Esophagus squamous epithelium (tissue), 4 donors: ENCODE measurements around the gene PREPL.

Experiments
- POLR2A ChIP-seq, 4 donors: fragments of 450-650 bp; IDR thresholded peaks; one replicate each; pipeline ENCODE4 v1.6.1; 2017; ENCODE audit warnings: antibody characterized with exemption in 4 of 4, mild to moderate bottlenecking in 4 of 4, moderate library complexity in 3 of 4
- TF ChIP-seq, protein P1 (sequence below), 6 experiments: fragments of 450-650 bp in 4 of 6; fragments of 200-600 bp in 2 of 6; sonication (generic) in 2 of 6; IDR thresholded peaks; one replicate each; pipeline ENCODE4 v1.5.1; 2016 to 2019; ENCODE audit warnings: antibody characterized with exemption in 6 of 6, mild to moderate bottlenecking in 4 of 6, moderate library complexity in 4 of 6

DNA sequence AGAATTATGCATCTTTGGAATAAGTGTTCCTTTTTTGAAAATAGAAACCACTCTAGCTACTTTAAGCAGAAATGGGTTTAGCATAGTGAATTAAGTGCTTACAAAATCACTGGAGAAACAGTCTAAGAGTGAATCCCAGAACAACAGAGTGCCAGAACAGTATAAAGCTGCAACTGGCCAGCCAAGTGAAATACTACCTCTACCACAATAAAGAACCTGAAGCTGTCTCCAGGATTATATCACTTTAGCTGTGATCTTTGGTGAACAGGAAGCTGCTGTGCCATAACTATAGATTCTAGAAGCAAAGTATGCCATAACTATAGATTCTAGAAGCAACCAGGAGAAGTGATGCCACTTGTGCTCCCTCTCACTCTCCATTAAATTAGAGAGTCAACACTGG is 8.1 kb upstream of the PREPL start:
- TF ChIP-seq, protein P1, sequence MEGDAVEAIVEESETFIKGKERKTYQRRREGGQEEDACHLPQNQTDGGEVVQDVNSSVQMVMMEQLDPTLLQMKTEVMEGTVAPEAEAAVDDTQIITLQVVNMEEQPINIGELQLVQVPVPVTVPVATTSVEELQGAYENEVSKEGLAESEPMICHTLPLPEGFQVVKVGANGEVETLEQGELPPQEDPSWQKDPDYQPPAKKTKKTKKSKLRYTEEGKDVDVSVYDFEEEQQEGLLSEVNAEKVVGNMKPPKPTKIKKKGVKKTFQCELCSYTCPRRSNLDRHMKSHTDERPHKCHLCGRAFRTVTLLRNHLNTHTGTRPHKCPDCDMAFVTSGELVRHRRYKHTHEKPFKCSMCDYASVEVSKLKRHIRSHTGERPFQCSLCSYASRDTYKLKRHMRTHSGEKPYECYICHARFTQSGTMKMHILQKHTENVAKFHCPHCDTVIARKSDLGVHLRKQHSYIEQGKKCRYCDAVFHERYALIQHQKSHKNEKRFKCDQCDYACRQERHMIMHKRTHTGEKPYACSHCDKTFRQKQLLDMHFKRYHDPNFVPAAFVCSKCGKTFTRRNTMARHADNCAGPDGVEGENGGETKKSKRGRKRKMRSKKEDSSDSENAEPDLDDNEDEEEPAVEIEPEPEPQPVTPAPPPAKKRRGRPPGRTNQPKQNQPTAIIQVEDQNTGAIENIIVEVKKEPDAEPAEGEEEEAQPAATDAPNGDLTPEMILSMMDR (IDR thresholded peaks at IDR 0.05), result no peak
- no peak for TF ChIP-seq POLR2A (IDR thresholded peaks at IDR 0.05)
